ENCODE results near the gene C1QB.

DNA sequence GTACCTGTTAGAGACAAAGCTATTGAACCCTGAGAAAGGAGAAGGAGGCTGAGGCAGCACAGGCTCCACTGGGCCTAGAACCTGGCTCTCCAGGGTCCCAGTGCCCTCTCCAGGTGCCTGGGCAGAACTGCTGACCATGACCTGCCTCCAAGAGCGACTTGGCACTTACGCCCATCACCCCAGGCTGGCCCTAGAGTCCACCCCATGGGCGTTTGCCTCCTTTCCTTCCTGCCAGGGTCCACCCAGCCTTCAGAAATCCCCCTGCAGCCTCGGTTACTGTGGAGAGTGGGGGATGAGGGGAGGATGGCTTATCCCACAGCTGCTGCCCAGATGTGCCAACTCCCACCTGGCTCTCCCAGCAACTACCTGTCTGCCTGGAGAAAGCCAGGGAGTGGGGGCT is 31.3 kb upstream of the C1QB start:
- TF ChIP-seq, protein P1, sequence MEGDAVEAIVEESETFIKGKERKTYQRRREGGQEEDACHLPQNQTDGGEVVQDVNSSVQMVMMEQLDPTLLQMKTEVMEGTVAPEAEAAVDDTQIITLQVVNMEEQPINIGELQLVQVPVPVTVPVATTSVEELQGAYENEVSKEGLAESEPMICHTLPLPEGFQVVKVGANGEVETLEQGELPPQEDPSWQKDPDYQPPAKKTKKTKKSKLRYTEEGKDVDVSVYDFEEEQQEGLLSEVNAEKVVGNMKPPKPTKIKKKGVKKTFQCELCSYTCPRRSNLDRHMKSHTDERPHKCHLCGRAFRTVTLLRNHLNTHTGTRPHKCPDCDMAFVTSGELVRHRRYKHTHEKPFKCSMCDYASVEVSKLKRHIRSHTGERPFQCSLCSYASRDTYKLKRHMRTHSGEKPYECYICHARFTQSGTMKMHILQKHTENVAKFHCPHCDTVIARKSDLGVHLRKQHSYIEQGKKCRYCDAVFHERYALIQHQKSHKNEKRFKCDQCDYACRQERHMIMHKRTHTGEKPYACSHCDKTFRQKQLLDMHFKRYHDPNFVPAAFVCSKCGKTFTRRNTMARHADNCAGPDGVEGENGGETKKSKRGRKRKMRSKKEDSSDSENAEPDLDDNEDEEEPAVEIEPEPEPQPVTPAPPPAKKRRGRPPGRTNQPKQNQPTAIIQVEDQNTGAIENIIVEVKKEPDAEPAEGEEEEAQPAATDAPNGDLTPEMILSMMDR (IDR thresholded peaks at IDR 0.05), result no peak
- no peak for TF ChIP-seq POLR2AphosphoS5 (IDR thresholded peaks at IDR 0.05; ENCODE audit: low read depth, low read length)
- TF ChIP-seq REST (IDR thresholded peaks at IDR 0.05; ENCODE audit: insufficient read depth in 1 of 2, low read depth in 2 of 2, low read length in 1 of 2), result no peak
- no peak for TF ChIP-seq SIN3A (IDR thresholded peaks at IDR 0.05; ENCODE audit: borderline replicate concordance, insufficient read depth, low read depth, low read length)
- TF ChIP-seq TCF7L2 (IDR thresholded peaks at IDR 0.05; ENCODE audit: low read depth, low read length), result no peak

Data from Panc1 (cell line).